CD4-positive, alpha-beta T cell treated with Interleukin-15 for 4 hours (primary cell): ENCODE results near the gene ZP3.
"Not testable (repeated sequence)": the region's sequence is repeated elsewhere in the genome, so short reads cannot be mapped to it uniquely, and the experiment has no call there.

Experiments used
- DNase-seq: peaks from one replicate; pipeline ENCODE4 v3.0.0-alpha.2; 2020; ENCODE audit warnings: low spot score

Gene ZP3

DNA sequence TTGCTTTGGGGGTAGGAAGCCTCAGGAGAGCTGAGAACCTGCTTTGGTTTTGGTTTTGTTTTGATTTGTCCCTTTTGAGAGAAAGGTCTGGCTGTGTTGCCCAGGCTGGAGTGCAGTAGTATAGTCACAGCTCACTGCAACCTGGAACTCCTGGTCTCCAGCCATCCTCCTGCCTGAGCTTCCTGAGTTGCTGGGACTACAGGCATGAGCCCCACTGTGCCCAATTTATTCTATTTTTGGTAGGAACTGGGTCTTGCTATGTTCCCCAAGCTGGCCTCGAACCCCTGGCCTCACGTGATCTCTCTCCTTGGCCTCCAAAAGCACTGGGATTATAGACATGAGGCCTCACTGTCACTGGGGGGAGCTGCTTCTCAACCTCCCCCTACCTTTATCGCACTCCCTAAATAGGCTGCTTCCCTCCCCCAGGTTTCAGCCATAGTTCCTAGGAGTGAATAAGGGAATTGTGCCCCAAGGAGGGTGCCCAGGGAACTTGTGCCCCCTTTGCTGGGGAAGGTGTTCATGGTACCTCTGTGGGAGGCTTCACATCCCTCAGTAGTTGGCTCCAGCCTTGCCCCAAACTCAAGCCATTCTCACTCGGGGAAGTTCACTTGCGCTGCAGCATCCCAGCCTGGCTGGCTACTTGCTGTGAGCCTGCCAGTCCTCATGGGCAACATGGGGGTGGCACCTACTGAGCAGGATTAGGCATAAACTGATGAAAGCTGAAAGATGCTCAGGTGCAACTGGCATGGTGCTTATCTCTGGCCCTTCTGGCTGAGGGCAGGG lies 18.1 kb downstream of the ZP3 start:
- not testable (repeated sequence) for DNase-seq

DNA sequence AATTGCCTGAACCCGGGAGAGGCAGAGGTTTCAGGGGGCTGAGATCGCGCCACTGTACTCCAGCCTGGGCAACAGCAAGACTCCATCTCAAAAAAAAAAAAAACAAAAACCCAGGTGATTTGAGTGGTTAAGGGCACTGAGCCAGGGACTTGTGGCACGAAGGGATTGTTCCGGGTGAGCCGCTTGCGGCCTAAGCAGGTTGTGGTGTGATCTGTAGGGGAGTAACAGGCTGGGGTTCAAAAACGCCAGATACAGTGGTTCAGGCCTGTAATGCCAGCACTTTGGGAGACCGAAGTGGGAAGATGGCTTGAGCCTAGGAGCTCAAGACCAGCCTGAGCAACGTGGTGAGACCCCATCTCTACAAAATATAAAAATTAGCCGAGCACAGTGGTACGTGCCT lies 19.1 kb downstream of the ZP3 start:
- DNase-seq, result not testable (repeated sequence)

DNA sequence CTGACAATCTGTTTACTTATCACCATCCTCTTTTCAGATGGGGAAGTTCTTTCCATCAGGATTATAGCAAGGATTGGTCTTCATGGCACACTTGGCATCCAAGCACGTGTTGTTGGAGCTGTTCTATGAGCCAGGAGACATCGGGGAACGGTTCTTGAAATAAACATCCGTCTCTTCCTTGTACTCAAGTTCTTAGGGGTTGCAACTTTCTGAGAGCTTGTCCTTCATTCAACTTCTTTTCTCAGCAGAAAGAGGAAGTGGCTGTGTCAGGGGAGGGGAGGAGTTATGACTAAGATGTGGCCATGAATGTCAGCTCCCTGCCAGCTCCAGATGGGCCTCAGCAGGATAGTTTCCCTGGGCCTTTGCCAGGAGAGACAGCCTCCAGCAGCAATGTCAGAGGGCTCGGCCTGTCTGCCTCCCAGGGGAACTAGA lies 20.8 kb downstream of the ZP3 start:
- peak; percentile 10 for DNase-seq

DNA sequence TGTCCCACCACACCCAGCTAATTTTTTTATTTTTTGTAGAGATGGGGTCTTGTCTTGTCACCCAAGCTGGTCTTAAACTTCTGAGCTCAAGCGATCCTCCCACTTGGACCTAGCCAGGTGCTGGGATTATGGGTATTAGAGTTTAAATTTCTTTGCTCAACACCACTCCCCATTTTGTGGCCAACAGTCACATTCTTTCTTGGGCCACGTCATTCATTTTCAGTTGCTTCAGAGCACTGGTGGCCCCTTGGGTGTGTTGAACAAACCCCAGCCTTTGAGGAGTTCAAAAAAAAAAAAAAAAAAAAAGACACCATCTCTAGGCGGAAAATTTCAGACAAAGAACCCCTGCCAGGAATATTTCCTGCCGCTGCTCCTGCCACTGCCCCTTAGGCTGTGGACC lies 32.3 kb downstream of the ZP3 start:
- DNase-seq, result not testable (repeated sequence)

DNA sequence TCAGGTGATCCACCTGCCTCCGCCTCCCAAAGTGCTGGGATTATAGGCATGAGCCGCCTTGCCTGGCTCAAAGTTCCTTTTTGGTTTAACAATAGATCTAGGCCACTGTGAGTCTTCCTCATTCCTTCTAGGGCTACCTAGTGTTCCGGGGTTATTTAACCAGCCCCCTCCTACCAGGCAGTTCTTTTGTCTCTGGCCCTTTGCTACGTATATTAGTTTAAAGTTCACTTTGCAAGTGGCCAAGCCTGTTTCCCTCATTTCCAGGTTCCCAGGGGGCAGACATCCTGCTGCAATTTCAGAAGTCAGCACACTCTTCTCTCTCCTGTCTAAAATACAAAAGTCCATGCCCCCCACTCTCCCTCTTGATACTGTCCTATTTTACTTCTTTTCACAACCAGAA lies 33.8 kb downstream of the ZP3 start:
- DNase-seq, result not testable (repeated sequence)

DNA sequence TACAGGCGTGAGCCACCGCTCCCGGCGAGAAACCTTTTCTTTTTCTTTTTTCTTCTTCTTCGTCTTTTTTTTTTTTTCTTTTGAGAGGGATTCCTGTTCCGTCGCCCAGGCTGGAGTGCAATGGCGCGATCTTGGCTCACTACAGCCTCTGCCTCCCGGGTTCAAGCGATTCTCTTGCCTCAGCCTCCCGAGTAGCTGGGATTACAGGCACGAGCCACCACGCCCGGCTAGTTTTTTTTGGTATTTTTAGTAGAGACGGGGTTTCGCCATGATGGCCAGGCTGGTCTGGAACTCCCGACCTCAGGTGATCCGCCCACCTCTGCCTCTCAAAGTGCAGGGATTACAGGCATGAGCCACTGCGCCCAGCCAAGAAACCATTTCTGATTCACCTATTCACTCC lies 36.0 kb downstream of the ZP3 start:
- not testable (repeated sequence) for DNase-seq

DNA sequence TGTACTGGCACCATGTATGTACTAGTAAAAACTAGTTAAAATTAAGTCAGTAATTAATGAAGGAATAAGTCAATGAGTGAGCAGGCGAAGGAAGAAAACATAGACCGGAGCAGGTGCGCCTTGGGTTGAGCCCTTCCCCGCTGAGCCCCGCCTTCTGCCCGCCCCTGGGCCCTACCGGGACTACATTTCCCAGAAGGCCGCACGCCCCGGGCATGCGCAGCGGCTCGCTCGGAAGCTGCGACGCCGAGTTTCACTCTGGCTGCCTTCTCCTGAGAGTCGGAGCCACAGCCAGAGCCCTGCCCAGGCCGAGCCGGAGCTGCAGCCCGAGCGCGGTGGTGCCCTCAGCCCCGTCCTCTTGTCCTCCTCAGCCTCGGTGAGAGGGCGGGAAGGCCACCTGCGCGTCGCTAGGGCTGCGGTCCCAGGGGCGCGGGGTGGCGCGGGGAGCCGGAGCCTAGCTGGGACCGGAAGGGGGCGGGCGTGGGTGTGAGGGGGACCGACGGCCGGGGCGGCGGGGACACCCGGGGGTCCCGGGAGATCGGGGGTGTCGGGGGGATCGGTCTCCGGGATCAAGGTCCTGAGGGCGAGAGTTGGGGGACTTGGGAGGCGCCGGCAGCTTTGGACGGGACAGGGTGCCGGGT lies 36.8 kb downstream of the ZP3 start, which contains the start of gene DTX2:
Gene DTX2 (plus strand): TSS at position 246 of the 638 bp plus-strand sequence. CDS start 18,801 bp downstream, outside the sequence.
- DNase-seq, result peak; percentile 29

DNA sequence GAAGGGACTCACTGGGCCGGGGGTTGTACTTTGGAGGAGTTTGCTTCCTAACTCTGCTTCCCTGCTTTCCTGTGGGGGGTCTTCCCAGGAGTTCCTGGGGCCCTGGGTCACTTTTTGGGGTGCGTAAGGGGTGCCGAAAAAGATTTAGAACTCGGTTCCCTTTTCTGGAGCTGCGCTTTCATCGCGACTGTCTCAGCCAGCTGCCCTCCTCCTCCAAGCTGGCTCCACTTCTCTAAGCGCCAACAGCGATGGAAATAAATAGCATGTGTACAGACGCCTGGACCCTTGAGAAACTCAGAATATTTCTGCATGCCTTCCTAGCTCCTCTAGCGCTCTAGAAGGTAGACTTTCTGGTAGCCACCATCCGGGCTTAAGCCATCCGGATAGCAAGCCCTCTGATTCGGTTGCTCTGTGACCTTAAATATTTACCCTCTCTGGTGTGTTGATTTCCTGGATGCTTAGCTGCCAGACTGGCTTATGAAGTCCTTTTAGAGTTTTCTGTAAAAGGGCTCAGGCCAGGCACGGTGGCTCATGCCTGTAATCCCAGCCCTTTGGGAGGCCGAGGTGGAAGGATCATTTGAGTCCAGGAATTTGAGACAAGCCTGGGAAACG lies 37.6 kb downstream of the ZP3 start:
- DNase-seq, result not testable (repeated sequence)

DNA sequence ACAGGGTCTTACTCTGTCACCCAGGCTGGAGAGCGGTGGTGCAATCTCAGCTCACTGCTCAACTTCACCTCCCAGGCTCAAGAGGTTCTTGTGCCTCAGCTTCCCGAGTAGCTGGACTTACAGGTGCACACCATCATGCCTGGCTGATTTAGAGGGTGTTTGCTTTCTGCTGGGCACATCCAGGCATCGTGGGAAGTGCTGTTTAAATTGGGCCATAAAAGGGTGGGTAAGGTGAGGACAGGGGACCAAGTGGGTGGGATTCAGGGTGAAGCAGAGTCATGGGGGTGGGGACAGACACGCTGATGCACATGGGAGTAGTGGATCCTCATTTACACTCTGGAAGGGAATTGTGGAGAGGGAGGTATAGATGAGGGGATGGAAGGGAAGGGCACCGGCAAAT lies 40.2 kb downstream of the ZP3 start:
- not testable (repeated sequence) for DNase-seq

DNA sequence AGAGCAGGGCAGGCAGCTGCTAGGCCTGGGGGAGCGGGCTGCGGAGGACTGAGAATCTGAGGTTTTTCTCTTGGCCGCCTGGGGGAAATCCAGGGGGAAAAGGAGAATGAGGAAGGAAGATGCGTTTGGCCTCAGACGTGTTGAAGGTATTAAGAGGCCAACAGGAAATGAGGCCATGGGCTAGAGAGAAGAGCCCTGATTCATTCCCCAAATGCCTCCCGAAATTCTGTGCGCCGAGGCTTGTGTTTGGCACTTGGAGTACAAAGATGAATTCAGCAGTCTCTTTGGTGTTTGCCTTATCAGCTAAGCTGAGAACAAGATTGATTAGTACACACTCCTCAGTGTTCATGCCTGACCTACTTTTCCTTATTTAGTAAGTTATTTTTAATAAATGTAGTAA lies 41.2 kb downstream of the ZP3 start:
- DNase-seq, result not testable (repeated sequence)

DNA sequence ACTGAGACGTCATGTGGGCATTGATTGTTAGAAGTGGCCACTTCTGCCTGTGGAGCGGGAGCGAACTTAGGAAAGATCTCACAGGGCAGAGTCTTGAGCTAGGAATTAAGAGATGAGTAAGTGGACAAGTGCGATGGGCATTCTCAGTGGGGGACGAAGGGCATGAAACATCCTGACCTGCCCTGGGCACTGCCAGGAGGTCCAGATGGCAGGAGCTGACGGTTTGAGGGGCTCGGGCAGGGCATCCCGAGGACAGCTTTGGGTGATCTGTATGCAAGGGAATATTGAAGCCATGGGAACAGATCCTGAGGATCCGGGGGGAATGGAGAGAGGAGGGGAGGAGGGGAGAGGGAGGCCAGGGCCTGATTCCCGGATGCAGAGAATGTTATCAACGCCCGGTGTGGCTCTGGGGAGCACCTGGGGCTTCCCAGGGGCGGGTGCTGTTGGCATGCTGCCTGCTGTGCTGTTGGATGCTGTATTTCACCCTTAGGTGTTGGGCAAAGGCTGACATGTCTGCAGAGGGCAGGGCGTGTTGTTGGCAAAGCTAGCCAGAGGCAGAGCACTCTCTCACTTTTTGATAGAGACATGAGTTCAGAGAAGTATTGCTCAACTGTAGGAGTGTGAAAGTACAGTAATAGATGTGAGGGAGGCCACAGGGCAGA lies 43.1 kb downstream of the ZP3 start:
- DNase-seq, result not testable (repeated sequence)

DNA sequence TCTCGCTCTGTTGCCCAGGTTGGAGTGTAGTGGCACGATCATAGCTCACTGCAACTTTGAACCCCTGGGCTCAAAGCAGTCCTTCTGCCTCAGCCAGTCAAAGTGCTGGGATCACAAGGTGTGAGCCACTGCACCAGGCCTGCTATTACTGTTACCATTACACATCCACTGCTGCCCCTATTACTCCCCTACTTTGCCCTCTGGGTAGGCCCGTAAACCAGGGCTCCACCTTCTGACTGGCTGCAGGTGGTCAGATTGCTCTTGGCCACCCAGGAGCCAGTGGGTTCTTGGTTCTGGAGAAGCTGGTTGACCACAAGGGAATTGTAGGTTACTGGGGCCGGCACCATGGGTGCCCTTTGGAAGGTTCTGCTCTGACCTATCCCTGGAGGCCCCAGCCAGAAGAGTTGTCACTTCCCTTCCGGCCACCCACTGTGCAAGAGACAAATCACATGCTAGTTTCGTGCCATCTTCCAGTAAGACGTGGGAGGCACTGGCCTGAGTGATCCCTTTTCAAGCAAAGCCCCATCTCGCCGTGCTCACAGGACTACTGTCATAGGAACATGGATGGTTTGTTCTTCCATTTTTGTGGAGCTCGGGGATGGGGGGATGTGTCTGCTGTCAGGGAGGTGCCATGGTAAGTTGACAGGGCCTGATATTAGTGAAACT lies 46.9 kb downstream of the ZP3 start:
- DNase-seq, result not testable (repeated sequence)

DNA sequence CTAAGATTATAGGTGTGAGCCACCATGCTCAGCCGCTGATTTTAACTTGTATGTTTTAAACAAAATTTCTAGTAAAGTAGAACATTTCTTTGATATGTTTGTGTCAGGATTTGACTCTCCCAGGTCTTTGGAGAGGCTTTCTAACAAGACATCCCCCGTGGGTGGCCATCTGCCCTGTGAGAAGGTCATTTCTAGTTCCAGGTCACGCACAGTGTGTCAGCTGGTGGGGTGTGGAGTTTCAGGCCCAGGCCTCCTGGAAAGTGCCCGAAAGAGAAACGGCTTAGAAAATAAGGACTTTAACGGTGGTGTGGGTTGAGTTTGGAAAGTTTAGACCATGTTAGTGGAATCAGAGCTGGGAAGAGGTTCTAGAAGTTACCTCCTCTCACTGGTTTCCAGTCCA lies 48.3 kb downstream of the ZP3 start:
- not testable (repeated sequence) for DNase-seq

DNA sequence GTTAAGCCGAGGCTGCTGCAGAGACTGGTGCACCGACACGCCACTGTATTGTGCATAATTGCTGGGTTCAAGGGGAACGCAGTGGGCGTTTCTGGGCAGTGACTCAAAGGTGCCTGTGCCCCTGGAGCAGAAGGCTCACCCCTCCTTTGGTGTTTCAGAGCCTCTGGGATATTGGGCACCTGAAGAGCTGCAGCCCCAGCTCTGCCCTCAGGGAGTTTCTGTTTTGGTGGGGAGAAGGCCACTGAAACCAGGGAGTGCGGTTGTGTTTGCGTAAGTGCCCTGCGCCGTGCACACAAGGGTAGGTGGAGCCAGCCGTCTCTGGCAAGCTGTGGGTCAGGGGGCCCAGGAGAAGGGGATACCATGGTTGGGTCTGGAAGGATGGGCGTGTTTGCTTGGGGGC lies 51.5 kb downstream of the ZP3 start:
- not testable (repeated sequence) for DNase-seq

DNA sequence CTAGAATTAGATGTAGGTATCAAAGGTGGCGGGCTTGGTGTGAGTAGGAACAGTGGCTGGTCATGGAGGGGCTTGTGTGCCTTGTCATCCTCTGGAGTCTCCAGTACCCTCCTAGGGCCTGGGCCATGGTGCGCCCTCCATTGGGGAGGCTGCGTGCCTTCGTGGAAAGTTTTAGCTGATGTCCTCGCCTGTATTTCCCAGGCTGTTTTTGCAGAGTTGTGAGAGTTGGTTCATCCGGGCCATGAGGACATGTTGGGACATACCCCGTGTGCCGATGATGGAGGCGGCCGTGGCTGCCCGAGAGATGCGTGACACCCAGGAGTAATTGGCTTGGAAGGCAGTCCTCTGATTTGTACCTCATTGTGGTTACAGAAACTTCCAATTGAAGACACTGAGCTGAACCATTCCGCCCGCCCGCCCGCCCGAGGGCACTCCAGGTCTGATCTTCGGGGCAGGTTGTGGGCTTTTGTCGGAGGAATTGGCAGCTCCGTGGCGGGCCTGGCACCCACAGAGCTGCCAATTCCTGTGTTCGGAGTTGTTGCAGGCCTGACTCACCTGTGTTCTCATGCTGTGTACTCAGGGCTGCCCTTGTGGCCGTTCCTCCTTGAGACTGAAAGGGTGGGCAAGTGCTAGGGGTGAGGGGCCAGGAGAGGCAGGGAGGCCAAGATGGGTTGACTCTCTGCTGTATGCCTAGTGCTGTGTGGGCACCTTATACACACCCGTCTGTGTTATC lies 52.2 kb downstream of the ZP3 start:
- DNase-seq, result not testable (repeated sequence)

DNA sequence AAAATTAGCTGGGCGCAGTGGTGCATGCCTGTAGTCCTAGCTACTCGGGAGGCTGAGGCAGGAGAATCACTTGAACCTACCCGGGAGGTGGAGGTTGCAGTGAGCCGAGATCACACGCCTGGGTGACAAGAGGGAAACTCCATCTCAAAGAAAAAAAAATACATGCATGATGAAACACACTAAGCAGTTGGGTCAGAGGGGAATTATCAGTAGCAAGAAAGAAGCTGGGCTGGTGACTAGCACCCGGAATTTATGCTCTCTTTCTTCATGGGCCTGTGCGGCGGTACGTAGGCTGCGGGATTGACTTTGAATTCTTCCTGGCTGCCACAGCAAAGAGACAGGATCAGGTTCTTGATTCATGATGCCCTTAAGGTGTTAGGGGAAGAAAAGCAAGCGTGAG lies 54.9 kb downstream of the ZP3 start:
- DNase-seq, result not testable (repeated sequence)

DNA sequence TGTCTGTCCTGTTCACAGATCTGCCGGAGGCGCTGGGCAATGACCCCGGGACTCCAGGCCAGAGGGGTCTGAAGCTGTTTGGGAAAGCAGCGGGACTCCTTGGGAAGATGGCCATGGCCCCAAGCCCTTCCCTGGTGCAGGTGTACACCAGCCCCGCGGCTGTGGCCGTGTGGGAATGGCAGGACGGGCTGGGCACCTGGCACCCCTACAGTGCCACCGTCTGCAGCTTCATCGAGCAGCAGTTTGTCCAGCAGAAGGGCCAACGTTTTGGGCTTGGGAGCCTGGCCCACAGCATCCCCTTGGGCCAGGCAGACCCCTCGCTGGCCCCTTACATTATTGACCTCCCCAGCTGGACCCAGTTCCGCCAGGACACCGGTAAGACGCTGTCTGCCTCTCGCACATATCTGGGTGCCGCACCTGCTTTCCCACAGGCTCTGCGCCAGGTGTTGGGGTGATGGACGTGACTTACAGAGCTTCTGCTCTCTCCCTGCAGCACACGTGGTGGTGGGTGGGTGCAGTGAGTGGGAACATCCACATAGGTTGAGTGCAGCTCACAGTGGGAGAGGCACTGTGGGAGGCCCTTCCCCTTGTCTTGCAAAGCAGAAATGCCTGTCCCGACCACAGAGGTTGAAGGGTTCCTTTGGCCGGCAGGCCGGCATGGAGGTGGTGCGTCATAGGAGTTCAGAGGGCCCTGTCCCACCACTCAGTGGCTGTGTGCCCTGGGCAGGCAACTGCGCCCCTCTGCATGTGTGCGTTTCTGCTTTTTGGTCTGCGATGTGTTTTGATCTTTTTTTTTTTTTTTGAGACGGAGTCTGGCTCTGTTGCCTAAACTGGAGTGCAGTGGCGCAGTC lies 55.9 kb downstream of the ZP3 start:
- DNase-seq, result not testable (repeated sequence)

DNA sequence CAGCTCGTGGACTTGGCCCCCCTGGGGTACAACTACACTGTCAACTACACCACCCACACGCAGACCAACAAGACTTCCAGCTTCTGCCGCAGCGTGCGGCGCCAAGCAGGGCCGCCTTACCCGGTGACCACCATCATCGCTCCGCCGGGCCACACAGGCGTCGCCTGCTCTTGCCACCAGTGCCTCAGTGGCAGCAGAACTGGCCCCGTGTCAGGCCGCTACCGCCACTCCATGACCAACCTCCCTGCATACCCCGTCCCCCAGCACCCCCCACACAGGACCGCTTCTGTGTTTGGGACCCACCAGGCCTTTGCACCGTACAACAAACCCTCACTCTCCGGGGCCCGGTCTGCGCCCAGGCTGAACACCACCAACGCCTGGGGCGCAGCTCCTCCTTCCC lies 57.9 kb downstream of the ZP3 start:
- DNase-seq, result not testable (repeated sequence)

DNA sequence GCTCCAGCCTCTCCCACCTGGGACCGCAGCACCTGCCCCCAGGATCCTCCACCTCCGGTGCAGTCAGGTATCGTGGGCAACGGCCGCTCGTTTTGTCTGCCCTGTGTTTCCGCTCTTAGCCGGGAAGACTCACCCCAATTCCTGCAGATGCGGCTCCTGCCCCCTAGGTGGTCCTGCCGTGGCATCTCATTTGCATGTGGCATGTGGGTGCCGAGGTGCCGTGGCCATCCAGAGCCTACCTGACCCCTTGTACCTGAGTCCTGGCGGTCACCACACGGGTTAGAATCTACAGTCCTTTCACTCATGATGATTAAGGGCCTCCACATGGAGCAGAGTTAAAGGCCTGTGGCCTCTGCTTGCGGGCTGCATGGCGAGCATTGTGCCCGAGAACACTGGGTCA lies 58.3 kb downstream of the ZP3 start:
- not testable (repeated sequence) for DNase-seq

DNA sequence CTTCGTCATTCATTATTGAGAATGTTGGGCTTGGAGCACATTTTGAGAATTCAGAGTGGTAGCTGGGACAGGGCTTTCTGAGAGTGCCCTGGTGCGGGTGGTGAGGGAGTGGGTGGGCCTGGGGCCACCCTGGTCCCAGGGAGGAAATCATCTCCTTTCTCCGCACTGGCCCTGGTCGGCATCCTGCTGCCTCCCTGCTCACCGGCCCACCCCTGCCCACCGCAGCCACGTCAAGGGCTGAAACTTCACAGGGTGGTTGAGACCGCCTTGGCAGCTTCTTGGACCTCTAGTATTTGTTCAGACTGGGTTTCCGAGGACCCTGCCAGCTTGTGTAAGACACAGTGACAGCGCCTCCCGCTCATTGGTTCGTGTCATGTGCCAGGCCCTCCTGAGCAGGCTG lies 59.7 kb downstream of the ZP3 start:
- DNase-seq, result not testable (repeated sequence)
